Keratinocyte (primary cell): Measurements from ENCODE around the gene NUTM2B.
"Not testable (repeated sequence)": the region's sequence is repeated elsewhere in the genome, so short reads cannot be mapped to it uniquely, and the experiment has no call there.

Experiments
- EZH2 ChIP-seq: IDR thresholded peaks from one replicate; pipeline ENCODE4 v1.6.1; 2012; ENCODE audit warnings: inconsistent platforms, mild to moderate bottlenecking, low read length, moderate library complexity
- TF ChIP-seq, protein P1 (sequence below), 3 experiments: IDR thresholded peaks in 1 of 3; conservative IDR thresholded peaks in 1 of 3; optimal IDR thresholded peaks in 1 of 3; 2 replicates in 2 of 3; 3 replicates in 1 of 3; pipeline versions ENCODE3 to v1.5.1; 2011; ENCODE audit warnings: low read length in 3 of 3, mild to moderate bottlenecking in 3 of 3, moderate library complexity in 2 of 3, control low read depth in 1 of 3, inconsistent platforms in 1 of 3; ENCODE audit not compliant: insufficient read depth in 2 of 3; ENCODE audit errors: extremely low read depth in 1 of 3

DNA sequence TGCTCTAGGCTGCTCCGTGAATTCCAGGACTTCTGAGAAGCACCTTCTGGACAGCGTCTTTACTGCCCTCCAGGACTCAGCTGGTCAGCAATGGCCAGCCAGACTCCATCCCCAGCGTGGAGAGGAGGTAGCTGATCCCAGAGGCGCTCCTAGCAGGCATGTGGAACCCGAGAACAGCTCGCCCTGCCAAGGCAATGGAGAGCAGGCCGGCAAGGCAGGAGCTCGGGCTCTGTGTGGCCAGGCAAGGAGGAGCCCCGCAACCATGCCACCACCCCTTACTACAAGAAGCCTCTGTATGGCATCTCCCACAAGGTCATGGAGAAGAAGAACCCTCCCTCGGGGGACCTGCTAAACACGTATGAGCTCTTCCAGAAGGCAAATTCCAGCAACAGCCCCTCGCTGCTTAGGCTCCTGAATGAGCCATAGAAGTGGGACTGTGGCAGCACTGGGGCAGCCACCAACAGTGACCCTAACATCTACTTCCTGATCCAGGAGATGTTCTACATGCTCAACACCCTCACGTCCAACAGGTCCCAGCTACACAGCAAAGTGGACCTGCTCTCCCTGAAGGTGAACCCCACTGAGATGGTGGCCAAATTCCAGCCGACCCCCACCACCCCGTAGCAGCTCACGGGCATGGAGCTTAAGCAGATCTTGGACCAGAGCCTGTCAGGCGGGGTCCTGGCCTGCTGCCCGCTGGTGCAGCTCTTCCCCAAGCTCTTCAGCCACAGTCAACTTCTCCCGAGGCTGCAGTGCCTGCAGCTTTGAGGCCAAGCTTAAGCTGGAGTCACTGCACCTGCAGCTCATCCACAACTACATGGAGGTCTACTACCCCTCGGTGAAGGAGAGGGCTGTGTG, 19.8 kb upstream of the NUTM2B start:
- not testable (repeated sequence) for TF ChIP-seq EZH2
- TF ChIP-seq, protein P1, sequence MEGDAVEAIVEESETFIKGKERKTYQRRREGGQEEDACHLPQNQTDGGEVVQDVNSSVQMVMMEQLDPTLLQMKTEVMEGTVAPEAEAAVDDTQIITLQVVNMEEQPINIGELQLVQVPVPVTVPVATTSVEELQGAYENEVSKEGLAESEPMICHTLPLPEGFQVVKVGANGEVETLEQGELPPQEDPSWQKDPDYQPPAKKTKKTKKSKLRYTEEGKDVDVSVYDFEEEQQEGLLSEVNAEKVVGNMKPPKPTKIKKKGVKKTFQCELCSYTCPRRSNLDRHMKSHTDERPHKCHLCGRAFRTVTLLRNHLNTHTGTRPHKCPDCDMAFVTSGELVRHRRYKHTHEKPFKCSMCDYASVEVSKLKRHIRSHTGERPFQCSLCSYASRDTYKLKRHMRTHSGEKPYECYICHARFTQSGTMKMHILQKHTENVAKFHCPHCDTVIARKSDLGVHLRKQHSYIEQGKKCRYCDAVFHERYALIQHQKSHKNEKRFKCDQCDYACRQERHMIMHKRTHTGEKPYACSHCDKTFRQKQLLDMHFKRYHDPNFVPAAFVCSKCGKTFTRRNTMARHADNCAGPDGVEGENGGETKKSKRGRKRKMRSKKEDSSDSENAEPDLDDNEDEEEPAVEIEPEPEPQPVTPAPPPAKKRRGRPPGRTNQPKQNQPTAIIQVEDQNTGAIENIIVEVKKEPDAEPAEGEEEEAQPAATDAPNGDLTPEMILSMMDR (optimal IDR thresholded peaks at IDR 0.05 in 1 of 3, IDR thresholded peaks at IDR 0.05 in 1 of 3, conservative IDR thresholded peaks at IDR 0.05 in 1 of 3; ENCODE audit: extremely low read depth in 1 of 3, insufficient read depth in 2 of 3, low read length in 3 of 3), result not testable (repeated sequence)
